HepG2 (cell line): Measurements from ENCODE around the gene OPRL1. TPM values are rescaled to one million over a fixed set of nuclear protein-coding genes. Genes with fewer than 3 reads are reported as not detected.

Experiments
- ISX ChIP-seq: sonication (generic); formaldehyde crosslinking; conservative IDR thresholded peaks from 2 replicates; pipeline ENCODE4 v1.5.0; 2020; ENCODE audit warnings: missing genetic modification reagents
- NCOR1 ChIP-seq: fragments of 200-600 bp; sonication (generic); IDR thresholded peaks from 2 replicates; pipeline ENCODE4 v1.7.0; 2017; ENCODE audit warnings: antibody characterized with exemption, low read length, borderline replicate concordance
- RBAK ChIP-seq: sonication (generic); formaldehyde crosslinking; IDR thresholded peaks from 2 replicates; pipeline ENCODE4 v1.5.1; 2020; ENCODE audit warnings: mild to moderate bottlenecking, missing genetic modification reagents
- SIN3B ChIP-seq: fragments of 150-350 bp; IDR thresholded peaks from 2 replicates; pipeline ENCODE4 v1.6.1; 2014; ENCODE audit warnings: low read length
- SMAD3 ChIP-seq: sonication (generic); formaldehyde crosslinking; IDR thresholded peaks from 2 replicates; pipeline ENCODE4 v1.4.0; 2020; ENCODE audit warnings: missing genetic modification reagents
- TBP ChIP-seq: sonication (generic); formaldehyde crosslinking; IDR thresholded peaks from 2 replicates; pipeline ENCODE4 v1.5.0; 2020; ENCODE audit warnings: missing genetic modification reagents
- WIZ ChIP-seq: sonication (generic); formaldehyde crosslinking; IDR thresholded peaks from 2 replicates; pipeline ENCODE4 v1.5.1; 2020; ENCODE audit warnings: mild to moderate bottlenecking, missing genetic modification reagents
- ZMYM4 ChIP-seq: sonication (generic); formaldehyde crosslinking; IDR thresholded peaks from 2 replicates; pipeline ENCODE4 v1.8.1; 2023; ENCODE audit warnings: mild to moderate bottlenecking, missing genetic modification reagents
- ZNF282 ChIP-seq: fragments of 450-650 bp; IDR thresholded peaks from 2 replicates; pipeline ENCODE4 v1.6.1; 2018; ENCODE audit not compliant: partially characterized antibody
- ZNF451 ChIP-seq: sonication (generic); formaldehyde crosslinking; IDR thresholded peaks from 2 replicates; pipeline ENCODE4 v1.5.0; 2020; ENCODE audit warnings: mild to moderate bottlenecking, missing genetic modification reagents
- ZNF468 ChIP-seq: sonication (generic); formaldehyde crosslinking; IDR thresholded peaks from 2 replicates; pipeline ENCODE4 v1.8.0; 2022; ENCODE audit warnings: mild to moderate bottlenecking, moderate library complexity, missing genetic modification reagents
- ZNF878 ChIP-seq: sonication (generic); formaldehyde crosslinking; IDR thresholded peaks from 2 replicates; pipeline ENCODE4 v1.8.1; 2023; ENCODE audit warnings: mild to moderate bottlenecking, missing genetic modification reagents, moderate library complexity
- polyA plus RNA-seq, 8 experiments: library from polyadenylated mRNA; depleted of rRNA in 3 of 8; stranded (reverse) in 7 of 8; unstranded in 1 of 8; fragments of >200 nt; fragmentation: Illumina TruSeq in 4 of 8; extraction: Trizol in 4 of 8; gene quantifications; 2 replicates each; pipeline versions ENCODE4 v1.2.1 to v1.2.3, GENCODE V29; 2011 to 2016; ENCODE audit warnings: low read depth in 4 of 8, missing spikeins in 1 of 8, mixed read lengths in 1 of 8; ENCODE audit not compliant: insufficient read depth in 1 of 8
- total RNA-seq, 5 experiments: library from RNA; depleted of rRNA; stranded (reverse); fragments of >200 nt; fragmentation: Illumina TruSeq; extraction: Trizol; gene quantifications; 2 replicates each; pipeline ENCODE4 v1.2.3, GENCODE V29; 2016; ENCODE audit warnings: low read depth in 1 of 5
- TF ChIP-seq, protein P1 (sequence below): sonication (generic); formaldehyde crosslinking; IDR thresholded peaks from 2 replicates; pipeline ENCODE4 v1.9.0; 2021; ENCODE audit warnings: missing genetic modification reagents, borderline replicate concordance
- TF ChIP-seq, protein P2 (sequence below): sonication (generic); formaldehyde crosslinking; IDR thresholded peaks from 2 replicates; pipeline ENCODE4 v1.4.0; 2020; ENCODE audit warnings: missing genetic modification reagents
- TF ChIP-seq, protein P3 (sequence below): sonication (generic); formaldehyde crosslinking; IDR thresholded peaks from 2 replicates; pipeline ENCODE4 v1.4.0; 2020; ENCODE audit warnings: missing genetic modification reagents, borderline replicate concordance
- TF ChIP-seq, protein P4 (sequence below): sonication (generic); formaldehyde crosslinking; IDR thresholded peaks from 2 replicates; pipeline ENCODE4 v1.5.1; 2020; ENCODE audit warnings: mild to moderate bottlenecking, missing genetic modification reagents, moderate library complexity
- TF ChIP-seq, protein P5 (sequence below): sonication (generic); formaldehyde crosslinking; IDR thresholded peaks from 2 replicates; pipeline ENCODE4 v1.4.0; 2020; ENCODE audit warnings: missing genetic modification reagents, mild to moderate bottlenecking, borderline replicate concordance

OPRL1 gene
- total and polyA plus RNA-seq, 2 of the 13 experiments (the other 11 are each of a cell fraction or from before 2014, with no cell fraction given): 0.35 to 0.71 TPM

DNA sequence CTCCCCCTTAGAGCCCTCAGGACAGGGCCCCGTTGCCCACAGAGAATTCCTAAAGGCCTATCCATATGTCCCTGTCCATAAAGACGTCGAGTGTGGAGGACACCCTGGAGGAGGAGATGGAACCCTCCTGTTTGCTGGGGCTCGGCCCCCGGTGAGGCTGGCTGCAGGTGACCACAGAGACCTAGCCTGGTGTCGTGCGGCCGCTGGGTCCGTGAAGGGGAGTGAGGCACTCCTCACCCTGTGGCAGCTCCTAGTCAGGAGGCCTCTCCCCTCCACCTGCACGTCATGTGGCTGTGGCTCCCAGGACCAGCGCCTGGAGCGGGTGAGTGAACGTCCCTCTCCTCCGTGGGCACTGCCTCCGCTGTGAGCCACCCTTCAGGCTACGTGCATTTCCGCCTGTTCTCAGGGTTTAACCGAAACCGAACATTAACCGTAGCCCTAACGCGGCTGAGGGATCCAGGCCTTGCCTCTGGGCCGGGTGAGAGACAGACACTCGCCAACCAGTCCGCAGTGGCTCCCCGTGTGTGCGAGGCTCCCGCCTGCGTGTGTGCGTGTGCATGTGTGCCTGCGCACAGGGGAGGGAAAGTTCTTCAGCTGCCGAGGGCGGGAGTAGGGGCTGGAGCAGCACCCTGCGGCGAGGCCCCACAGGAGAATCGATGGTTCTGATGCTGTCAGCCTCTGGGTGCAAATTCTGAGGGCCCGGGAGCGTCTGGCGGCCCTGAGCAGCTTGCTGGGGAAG is 22.8 kb upstream of the OPRL1 start (continued):
- TF ChIP-seq, protein P1, sequence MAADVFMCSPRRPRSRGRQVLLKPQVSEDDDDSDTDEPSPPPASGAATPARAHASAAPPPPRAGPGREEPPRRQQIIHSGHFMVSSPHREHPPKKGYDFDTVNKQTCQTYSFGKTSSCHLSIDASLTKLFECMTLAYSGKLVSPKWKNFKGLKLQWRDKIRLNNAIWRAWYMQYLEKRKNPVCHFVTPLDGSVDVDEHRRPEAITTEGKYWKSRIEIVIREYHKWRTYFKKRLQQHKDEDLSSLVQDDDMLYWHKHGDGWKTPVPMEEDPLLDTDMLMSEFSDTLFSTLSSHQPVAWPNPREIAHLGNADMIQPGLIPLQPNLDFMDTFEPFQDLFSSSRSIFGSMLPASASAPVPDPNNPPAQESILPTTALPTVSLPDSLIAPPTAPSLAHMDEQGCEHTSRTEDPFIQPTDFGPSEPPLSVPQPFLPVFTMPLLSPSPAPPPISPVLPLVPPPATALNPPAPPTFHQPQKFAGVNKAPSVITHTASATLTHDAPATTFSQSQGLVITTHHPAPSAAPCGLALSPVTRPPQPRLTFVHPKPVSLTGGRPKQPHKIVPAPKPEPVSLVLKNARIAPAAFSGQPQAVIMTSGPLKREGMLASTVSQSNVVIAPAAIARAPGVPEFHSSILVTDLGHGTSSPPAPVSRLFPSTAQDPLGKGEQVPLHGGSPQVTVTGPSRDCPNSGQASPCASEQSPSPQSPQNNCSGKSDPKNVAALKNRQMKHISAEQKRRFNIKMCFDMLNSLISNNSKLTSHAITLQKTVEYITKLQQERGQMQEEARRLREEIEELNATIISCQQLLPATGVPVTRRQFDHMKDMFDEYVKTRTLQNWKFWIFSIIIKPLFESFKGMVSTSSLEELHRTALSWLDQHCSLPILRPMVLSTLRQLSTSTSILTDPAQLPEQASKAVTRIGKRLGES (CRISPR knock-in tag): no peak
- 0 out of 2 replicates have a peak, but pooled peaks have one; percentile 33 for TF ChIP-seq RBAK (CRISPR knock-in tag)
- no peak for TF ChIP-seq NCOR1
- no peak for TF ChIP-seq TBP (CRISPR knock-in tag)
- no peak for TF ChIP-seq ZNF282
- TF ChIP-seq ISX (CRISPR knock-in tag): no peak
- TF ChIP-seq SMAD3 (CRISPR knock-in tag): no peak
- TF ChIP-seq ZMYM4 (CRISPR knock-in tag): no peak
- TF ChIP-seq, protein P2, sequence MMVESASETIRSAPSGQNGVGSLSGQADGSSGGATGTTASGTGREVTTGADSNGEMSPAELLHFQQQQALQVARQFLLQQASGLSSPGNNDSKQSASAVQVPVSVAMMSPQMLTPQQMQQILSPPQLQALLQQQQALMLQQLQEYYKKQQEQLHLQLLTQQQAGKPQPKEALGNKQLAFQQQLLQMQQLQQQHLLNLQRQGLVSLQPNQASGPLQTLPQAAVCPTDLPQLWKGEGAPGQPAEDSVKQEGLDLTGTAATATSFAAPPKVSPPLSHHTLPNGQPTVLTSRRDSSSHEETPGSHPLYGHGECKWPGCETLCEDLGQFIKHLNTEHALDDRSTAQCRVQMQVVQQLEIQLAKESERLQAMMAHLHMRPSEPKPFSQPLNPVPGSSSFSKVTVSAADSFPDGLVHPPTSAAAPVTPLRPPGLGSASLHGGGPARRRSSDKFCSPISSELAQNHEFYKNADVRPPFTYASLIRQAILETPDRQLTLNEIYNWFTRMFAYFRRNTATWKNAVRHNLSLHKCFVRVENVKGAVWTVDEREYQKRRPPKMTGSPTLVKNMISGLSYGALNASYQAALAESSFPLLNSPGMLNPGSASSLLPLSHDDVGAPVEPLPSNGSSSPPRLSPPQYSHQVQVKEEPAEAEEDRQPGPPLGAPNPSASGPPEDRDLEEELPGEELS: 0 out of 2 replicates have a peak, but pooled peaks have one; percentile 4
- TF ChIP-seq SIN3B: no peak
- TF ChIP-seq, protein P3, sequence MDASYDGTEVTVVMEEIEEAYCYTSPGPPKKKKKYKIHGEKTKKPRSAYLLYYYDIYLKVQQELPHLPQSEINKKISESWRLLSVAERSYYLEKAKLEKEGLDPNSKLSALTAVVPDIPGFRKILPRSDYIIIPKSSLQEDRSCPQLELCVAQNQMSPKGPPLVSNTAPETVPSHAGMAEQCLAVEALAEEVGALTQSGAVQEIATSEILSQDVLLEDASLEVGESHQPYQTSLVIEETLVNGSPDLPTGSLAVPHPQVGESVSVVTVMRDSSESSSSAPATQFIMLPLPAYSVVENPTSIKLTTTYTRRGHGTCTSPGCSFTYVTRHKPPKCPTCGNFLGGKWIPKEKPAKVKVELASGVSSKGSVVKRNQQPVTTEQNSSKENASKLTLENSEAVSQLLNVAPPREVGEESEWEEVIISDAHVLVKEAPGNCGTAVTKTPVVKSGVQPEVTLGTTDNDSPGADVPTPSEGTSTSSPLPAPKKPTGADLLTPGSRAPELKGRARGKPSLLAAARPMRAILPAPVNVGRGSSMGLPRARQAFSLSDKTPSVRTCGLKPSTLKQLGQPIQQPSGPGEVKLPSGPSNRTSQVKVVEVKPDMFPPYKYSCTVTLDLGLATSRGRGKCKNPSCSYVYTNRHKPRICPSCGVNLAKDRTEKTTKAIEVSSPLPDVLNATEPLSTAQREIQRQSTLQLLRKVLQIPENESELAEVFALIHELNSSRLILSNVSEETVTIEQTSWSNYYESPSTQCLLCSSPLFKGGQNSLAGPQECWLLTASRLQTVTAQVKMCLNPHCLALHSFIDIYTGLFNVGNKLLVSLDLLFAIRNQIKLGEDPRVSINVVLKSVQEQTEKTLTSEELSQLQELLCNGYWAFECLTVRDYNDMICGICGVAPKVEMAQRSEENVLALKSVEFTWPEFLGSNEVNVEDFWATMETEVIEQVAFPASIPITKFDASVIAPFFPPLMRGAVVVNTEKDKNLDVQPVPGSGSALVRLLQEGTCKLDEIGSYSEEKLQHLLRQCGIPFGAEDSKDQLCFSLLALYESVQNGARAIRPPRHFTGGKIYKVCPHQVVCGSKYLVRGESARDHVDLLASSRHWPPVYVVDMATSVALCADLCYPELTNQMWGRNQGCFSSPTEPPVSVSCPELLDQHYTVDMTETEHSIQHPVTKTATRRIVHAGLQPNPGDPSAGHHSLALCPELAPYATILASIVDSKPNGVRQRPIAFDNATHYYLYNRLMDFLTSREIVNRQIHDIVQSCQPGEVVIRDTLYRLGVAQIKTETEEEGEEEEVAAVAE (CRISPR knock-in tag): 0 out of 2 replicates have a peak, but pooled peaks have one; percentile 13
- TF ChIP-seq, protein P4, sequence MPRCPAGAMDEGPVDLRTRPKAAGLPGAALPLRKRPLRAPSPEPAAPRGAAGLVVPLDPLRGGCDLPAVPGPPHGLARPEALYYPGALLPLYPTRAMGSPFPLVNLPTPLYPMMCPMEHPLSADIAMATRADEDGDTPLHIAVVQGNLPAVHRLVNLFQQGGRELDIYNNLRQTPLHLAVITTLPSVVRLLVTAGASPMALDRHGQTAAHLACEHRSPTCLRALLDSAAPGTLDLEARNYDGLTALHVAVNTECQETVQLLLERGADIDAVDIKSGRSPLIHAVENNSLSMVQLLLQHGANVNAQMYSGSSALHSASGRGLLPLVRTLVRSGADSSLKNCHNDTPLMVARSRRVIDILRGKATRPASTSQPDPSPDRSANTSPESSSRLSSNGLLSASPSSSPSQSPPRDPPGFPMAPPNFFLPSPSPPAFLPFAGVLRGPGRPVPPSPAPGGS (CRISPR knock-in tag): peak; percentile 86
- no peak for TF ChIP-seq ZNF468
- TF ChIP-seq ZNF451 (CRISPR knock-in tag): no peak
- peak; percentile 81; the same call in 1 of the 2 replicates for TF ChIP-seq ZNF878 (CRISPR knock-in tag)
- peak; percentile 69; the same call in 1 of the 2 replicates for TF ChIP-seq WIZ (CRISPR knock-in tag)
- TF ChIP-seq, protein P5, sequence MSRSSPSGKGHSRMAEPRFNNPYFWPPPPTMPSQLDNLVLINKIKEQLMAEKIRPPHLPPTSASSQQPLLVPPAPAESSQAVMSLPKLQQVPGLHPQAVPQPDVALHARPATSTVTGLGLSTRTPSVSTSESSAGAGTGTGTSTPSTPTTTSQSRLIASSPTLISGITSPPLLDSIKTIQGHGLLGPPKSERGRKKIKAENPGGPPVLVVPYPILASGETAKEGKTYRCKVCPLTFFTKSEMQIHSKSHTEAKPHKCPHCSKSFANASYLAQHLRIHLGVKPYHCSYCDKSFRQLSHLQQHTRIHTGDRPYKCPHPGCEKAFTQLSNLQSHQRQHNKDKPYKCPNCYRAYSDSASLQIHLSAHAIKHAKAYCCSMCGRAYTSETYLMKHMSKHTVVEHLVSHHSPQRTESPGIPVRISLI: no peak
